Left ventricle myocardium inferior (tissue), 1 donor: ENCODE measurements around the gene NUS1. TPM values are rescaled to one million over a fixed set of nuclear protein-coding genes. Genes with fewer than 3 reads are reported as not detected.
A peak's percentile ranks its signal among the peaks of the same experiment; 100 is the strongest.
"Not testable (repeated sequence)": the region's sequence is repeated elsewhere in the genome, so short reads cannot be mapped to it uniquely, and the experiment has no call there.

Experiments used
- DNase-seq: peaks from one replicate; pipeline ENCODE4 v3.0.0-alpha.2; 2020
- H3K27ac ChIP-seq: fragments of 200-600 bp; replicated peaks from 2 replicates; pipeline ENCODE4 v1.8.0; 2021
- H3K27me3 ChIP-seq: fragments of 200-600 bp; 2 replicates; pipeline ENCODE4 v1.8.0; 2021; ENCODE audit warnings: low read depth
- H3K36me3 ChIP-seq: fragments of 200-600 bp; 2 replicates; pipeline ENCODE4 v1.8.0; 2021
- H3K4me1 ChIP-seq: fragments of 200-600 bp; 2 replicates; pipeline ENCODE4 v1.8.0; 2021
- H3K4me3 ChIP-seq: fragments of 200-600 bp; 2 replicates; pipeline ENCODE4 v1.8.0; 2021; ENCODE audit warnings: mild to moderate bottlenecking, moderate library complexity
- H3K9me3 ChIP-seq: fragments of 200-600 bp; replicated peaks from 2 replicates; pipeline ENCODE4 v1.8.0; 2021
- CTCF ChIP-seq: fragments of 200-600 bp; IDR thresholded peaks from 2 replicates; pipeline ENCODE4 v1.8.0; 2021; ENCODE audit warnings: antibody characterized with exemption, mild to moderate bottlenecking, borderline replicate concordance
- intact Hi-C: fragments of 100-400 bp; cut with micrococcal nuclease; formaldehyde crosslinking; loops from one replicate; pipeline ENCODE4 v1.11.0; 2022
- long read RNA-seq: library from polyadenylated mRNA; unstranded; transcript quantifications from one replicate; pipeline ENCODE4 v2.0.0, GENCODE V29; 2021
- total RNA-seq: library from RNA; stranded (reverse); fragmentation: NEBNext Ultra II Directional; extraction: Animal tissue kit (Norgen Biotek cat#: 25700); gene quantifications from one replicate; pipeline ENCODE4 v1.2.1, GENCODE V29; 2021
- donor health status: DM: no; HTN: yes; CAD: no; lungs with severe emphysema.

Gene NUS1
- total RNA-seq = 14.5 TPM
- long read RNA-seq, full-length matches to known transcripts = 24 of 24 reads
- long read RNA-seq, partial matches to known transcripts = 0 of 24 reads
- long read RNA-seq, other reads (novel, unspliced or antisense) = 0 of 24 reads

GRCh38 chr6:117674991-117675657 lies at the start of gene NUS1:
TSS of gene NUS1 (plus strand) at chr6:117675469. CDS start at chr6:117675671, 202 bp downstream.
- peak; percentile 79 for TF ChIP-seq CTCF

GRCh38 chr6:117627533-117627932 lies 47.7 kb upstream of the NUS1 start:
- intact Hi-C loops = no loop called here
- DNase-seq = no peak
- H3K36me3 ChIP-seq = no peaks in the 10 kb centered on the region
- no peak for TF ChIP-seq CTCF
- no peaks in the 10 kb centered on the region for H3K4me1 ChIP-seq
- no peak overlapping the region for H3K4me3 ChIP-seq
- no peaks in the 10 kb centered on the region for H3K27me3 ChIP-seq
- peaks cover 41% of the 10 kb centered on the region for H3K9me3 ChIP-seq
- H3K27ac ChIP-seq = no peak overlapping the region

More at GRCh38 chr6:117674991-117675657, at the start of gene NUS1:
- H3K36me3 ChIP-seq = no peaks in the 10 kb centered on the region
- H3K4me3 ChIP-seq = peak within 1 kb of the TSS; percentile 83
- H3K9me3 ChIP-seq = peaks cover 5% of the 10 kb centered on the region
- intact Hi-C loops = no loop called here
- H3K27me3 ChIP-seq = no peaks in the 10 kb centered on the region
- peak within 1 kb of the TSS; percentile 84 for H3K27ac ChIP-seq
- peak; percentile 98 for DNase-seq
- peaks cover 53% of the 10 kb centered on the region for H3K4me1 ChIP-seq

DNA sequence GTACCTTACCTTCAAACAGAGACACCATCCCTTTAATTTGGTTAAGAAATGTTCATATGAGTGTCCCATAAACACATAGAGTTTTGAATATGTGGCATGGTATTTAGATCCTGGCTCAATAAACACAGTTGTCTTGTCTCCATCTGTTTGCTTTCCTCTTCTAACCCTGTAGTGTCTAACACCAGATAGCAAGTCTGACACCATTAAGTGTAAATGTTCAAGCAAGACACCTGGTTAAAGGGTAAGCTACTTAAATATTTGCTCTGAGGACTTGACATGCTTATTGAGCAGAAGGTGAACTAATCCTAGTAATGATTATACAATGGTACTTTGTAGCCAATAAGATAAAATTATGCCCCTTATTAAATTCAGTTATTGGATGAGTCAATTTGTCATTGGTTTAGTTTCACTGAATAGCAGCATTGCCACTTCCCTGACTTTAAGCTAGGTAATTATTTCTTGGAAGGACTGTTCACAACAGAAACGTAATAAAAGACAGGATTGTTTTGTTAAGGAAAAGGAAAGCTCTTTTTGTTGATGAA lies 46.1 kb upstream of the NUS1 start:
- H3K27me3 ChIP-seq = no peaks in the 10 kb centered on the region
- no peak for DNase-seq
- no peaks in the 10 kb centered on the region for H3K36me3 ChIP-seq
- H3K27ac ChIP-seq = no peak overlapping the region
- intact Hi-C loops = no loop called here
- no peak overlapping the region for H3K4me3 ChIP-seq
- TF ChIP-seq CTCF = no peak
- H3K9me3 ChIP-seq = peaks cover 36% of the 10 kb centered on the region
- H3K4me1 ChIP-seq = no peaks in the 10 kb centered on the region

DNA sequence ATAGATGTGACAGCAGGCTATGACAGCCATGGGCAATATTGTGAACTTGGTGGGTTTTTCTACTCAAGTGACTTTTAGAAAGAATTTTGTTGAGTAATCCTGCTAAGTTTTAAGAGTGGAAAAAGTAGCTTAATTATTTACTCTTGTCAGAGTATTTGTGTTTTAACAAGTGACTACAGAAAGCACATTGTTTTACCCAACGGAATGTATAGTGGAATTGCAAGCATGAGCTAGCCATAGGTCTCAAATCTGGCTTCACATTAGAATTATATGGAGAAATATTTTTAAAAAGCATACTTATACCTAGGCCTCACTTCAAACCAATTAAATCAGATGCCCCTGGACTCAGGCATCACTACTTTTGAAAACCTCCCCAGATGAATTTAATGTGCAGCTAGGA lies 37.5 kb upstream of the NUS1 start:
- no peaks in the 10 kb centered on the region for H3K4me1 ChIP-seq
- H3K9me3 ChIP-seq = peaks cover 9% of the 10 kb centered on the region
- intact Hi-C loops = no loop called here
- no peaks in the 10 kb centered on the region for H3K27me3 ChIP-seq
- no peaks in the 10 kb centered on the region for H3K36me3 ChIP-seq
- H3K4me3 ChIP-seq = no peak overlapping the region
- H3K27ac ChIP-seq = no peak overlapping the region
- no peak for DNase-seq
- TF ChIP-seq CTCF = no peak

DNA sequence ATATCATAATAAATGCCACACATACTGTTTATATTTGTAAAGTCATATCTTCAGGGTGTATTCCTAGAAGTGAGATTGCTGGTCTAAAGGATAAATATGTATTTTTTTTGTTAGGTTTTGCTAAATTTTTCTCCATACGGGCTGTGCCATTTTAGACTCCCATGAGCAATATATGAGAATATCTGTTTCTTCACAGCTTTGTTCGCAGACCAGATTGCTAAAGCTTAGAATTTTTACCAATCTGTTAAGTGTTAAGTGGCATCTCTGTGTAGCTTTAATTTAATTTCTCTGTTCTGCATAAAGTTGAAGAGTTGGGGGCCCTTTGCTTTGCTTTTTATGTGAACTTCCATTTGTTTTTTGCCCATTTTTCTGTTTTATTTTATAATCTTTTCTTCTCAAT lies 32.3 kb upstream of the NUS1 start:
- no peak for TF ChIP-seq CTCF
- no peak overlapping the region for H3K27ac ChIP-seq
- no peaks in the 10 kb centered on the region for H3K4me1 ChIP-seq
- H3K9me3 ChIP-seq = peaks cover 19% of the 10 kb centered on the region
- H3K36me3 ChIP-seq = no peaks in the 10 kb centered on the region
- intact Hi-C loops = no loop called here
- DNase-seq = no peak
- H3K4me3 ChIP-seq = no peak overlapping the region
- no peaks in the 10 kb centered on the region for H3K27me3 ChIP-seq

- H3K27ac ChIP-seq, H3K4me3 ChIP-seq, H3K36me3 ChIP-seq, H3K27me3 ChIP-seq, intact Hi-C loops, DNase-seq, H3K4me1 ChIP-seq: not testable (repeated sequence)
- H3K9me3 ChIP-seq = peaks cover 40% of the 10 kb centered on the region
These were observed 23.3 kb upstream of the NUS1 start for GRCh38 chr6:117651984-117652383.
